AG04449 (cell line): ENCODE results near the gene COBLL1.

Experiments
- CTCF ChIA-PET: fragments of 350-600 bp; formaldehyde crosslinking; extraction: SDS; loops from one replicate; lab custom pipeline; 2021; ENCODE audit warnings: antibody characterized with exemption; lab: Yijun Ruan, JAX
- POLR2A ChIA-PET: fragments of 400-600, 350-600 bp; formaldehyde crosslinking; extraction: SDS; loops from one replicate; lab custom pipeline; 2020; ENCODE audit warnings: antibody characterized with exemption, inconsistent platforms; lab: Yijun Ruan, JAX
- DNase-seq: peaks from one replicate; pipeline ENCODE4 v3.0.0-alpha.2; 2010; ENCODE audit warnings: low read depth, low spot score
- H3K4me3 ChIP-seq: 2 replicates; pipeline ENCODE4 v1.5.1; 2011; ENCODE audit warnings: low read depth, mild to moderate bottlenecking, control low read depth, low read length
- CTCF ChIP-seq: IDR thresholded peaks from one replicate; pipeline ENCODE4 v1.5.1; 2011; ENCODE audit warnings: mild to moderate bottlenecking, moderate library complexity, low read length, control low read depth, inconsistent platforms; ENCODE audit not compliant: insufficient read depth; ENCODE audit errors: missing control alignments

The COBLL1 gene

GRCh38 chr2:164881524-164881923 lies 39.9 kb upstream of the COBLL1 start:
- CTCF ChIA-PET, result interaction anchor here (1.1 to 3.7 kb wide), 2 partner anchors 34 to 40 kb away, joined by 3 to 14 read pairs; partner anchors contain the start of gene COBLL1

GRCh38 chr2:164879901-164880535 lies 38.4 kb upstream of the COBLL1 start:
- H3K4me3 ChIP-seq, result no peak overlapping the region
- TF ChIP-seq CTCF, result no peak
- ChIA-PET POLR2A (no interaction called here), CTCF (interaction anchor here (1.1 to 3.7 kb wide), 2 partner anchors 12 to 38 kb away, joined by 3 to 14 read pairs; partner anchors contain the start of gene COBLL1)
- no peak for DNase-seq

More at GRCh38 chr2:164881524-164881923, 39.9 kb upstream of the COBLL1 start:
- no peak for TF ChIP-seq CTCF
- DNase-seq, result no peak
- POLR2A ChIA-PET, result no interaction called here
- H3K4me3 ChIP-seq, result no peak overlapping the region

GRCh38 chr2:164877927-164878326 lies 36.3 kb upstream of the COBLL1 start:
- no peak for DNase-seq
- ChIA-PET CTCF (no interaction called here), POLR2A (no interaction called here)
- H3K4me3 ChIP-seq, result no peak overlapping the region
- TF ChIP-seq CTCF, result no peak

- no peak overlapping the region for H3K4me3 ChIP-seq
- ChIA-PET POLR2A (no interaction called here), CTCF (no interaction called here)
- no peak for DNase-seq
- TF ChIP-seq CTCF, result no peak
Observed at GRCh38 chr2:164877169-164877568, 35.5 kb upstream of the COBLL1 start.

GRCh38 chr2:164875334-164876205 lies 33.9 kb upstream of the COBLL1 start:
- TF ChIP-seq CTCF, result no peak
- no peak overlapping the region for H3K4me3 ChIP-seq
- DNase-seq, result no peak
- CTCF ChIA-PET, result no interaction called here
- POLR2A ChIA-PET, result no interaction called here
